HG03521 (cell line): ENCODE data around the gene FOXP4.

Experiments
- ATAC-seq: cut with Tn5 transposase; IDR thresholded peaks from one replicate; pipeline ENCODE4 v1.9.1; 2021; ENCODE audit warnings: mild to moderate bottlenecking, moderate library complexity; ENCODE audit not compliant: unreplicated experiment

FOXP4 gene

DNA sequence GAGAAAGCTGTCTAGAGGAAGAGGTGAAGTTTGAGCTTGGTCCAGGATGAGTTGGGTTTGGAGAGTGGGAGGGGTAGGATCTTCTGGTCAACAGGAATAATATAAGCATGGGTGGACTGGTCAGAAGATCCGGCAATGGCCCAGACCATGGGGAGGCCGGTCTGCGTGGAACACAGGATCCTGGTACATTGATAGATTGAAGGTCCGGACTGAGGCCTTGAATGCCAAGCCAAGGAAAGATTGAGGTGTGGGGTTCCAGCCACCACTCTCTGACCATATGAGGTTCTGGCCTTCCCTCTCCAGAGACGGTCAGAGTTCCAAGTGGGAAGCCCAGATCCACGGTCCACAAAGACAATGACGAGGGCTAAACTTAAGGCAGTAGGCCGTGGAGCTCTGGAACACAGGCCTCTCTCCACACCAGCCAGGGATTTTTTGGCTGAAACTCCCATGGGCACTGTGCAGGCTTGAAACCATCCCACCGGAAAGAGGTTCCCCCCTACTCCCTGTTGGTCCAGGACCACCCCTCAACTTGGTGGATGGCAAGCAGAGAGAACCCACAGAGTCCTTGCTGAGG, 95.3 kb downstream of the FOXP4 start:
- no peak for ATAC-seq

DNA sequence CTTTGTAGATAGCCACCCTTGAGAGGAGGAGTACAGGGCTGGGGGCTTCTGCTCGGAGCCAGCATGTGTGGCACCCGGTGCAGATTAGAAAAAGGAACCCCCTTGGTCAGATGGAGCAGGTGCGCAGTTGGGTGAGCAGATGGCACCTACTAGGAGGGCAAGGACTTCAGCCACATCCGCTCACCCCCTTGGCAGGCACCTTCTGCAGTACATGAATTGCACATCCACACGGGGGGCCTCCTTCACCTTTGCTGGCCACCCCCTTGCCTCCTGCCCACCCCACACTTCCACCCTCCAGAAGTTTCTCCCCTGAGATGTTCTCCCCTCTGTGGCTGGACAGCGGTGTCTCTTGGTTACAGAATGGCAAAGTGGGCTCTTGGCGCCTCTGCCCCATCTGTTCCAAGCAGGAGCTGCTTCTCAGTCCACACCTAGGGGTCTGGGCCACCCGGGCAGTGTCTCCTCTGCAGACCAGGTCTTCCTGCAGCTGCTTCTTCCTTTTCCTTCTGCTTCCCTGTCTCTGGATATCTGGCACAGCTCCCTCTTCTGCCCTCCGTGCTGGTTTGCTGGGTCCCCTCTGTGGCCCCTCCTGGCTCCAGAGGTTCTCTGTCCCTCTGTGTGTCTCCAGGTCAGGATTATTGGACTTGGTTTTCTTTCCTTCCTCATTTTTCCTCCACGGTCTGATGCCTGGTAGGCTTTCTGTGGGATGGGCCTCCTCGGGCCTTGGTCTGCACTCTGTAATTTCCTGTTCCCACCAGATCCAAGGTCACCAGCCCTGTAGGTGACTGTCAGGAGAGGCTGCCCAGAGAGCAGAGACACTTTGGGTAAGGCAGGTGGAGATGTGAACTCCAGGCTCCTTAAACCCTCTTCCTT, 96.1 kb downstream of the FOXP4 start:
- ATAC-seq: no peak

DNA sequence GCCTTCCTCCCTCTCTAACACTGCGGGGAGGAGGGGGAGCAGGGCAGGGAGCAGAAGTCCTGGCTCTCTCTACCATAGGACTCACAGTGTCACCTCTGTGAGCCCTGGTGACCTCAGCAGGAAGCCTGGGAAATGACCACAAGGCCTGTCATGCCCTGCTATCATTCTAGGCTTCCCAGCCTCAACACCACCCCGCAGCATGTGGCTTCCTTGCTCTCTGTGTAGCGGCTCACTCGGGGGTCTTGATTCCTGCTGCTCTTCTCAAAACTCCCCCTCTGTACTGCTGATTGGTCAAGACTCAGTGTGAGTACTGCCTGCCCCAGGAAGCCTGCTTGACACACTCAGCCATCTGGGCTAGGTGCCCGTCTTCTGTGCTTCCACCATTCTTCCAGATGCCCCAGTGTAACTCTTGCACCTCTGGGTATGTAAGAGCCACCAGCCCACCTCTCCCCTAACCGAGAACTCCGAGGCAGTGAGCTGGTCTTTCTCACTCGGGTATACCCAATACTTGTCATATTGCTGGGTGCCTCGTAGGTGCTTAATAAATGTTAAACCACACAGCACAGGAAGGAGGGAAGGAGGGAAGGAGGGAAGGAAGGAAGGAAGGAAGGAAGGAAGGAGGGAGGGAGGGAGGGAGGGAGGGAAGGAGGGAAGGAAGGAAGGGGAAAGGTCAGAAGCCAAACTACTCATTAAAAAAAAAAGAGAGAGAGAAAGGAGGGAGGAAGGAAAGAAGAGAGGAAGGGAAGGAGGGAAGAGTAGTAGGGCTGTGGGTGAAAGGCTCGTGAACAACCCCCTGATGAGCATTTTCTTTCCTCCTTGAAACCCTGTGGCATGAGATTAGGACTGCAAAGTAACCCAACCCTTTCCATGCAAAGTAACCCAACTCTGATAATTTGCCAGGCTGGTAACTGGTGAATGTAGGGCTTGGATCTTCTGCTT, 97.0 kb downstream of the FOXP4 start:
- no peak for ATAC-seq

DNA sequence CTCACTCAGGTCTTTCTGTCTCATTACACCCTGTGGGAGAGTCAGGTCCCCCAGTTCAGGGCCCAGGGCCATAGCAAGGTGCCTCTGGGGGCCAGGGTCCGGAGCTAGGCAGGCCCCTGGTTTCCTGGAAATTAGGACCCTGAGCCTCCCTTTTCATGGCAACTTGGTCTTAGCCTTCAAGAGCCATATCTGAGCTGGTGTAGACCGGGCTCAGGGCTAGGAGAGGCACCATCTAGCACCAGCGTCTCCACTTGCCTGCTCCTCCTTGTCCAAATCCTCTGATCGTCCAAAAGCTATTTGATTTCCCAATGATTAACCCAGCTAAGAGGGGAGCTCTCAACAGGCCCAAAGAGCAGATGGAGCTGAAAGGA, 97.7 kb downstream of the FOXP4 start:
- no peak for ATAC-seq

DNA sequence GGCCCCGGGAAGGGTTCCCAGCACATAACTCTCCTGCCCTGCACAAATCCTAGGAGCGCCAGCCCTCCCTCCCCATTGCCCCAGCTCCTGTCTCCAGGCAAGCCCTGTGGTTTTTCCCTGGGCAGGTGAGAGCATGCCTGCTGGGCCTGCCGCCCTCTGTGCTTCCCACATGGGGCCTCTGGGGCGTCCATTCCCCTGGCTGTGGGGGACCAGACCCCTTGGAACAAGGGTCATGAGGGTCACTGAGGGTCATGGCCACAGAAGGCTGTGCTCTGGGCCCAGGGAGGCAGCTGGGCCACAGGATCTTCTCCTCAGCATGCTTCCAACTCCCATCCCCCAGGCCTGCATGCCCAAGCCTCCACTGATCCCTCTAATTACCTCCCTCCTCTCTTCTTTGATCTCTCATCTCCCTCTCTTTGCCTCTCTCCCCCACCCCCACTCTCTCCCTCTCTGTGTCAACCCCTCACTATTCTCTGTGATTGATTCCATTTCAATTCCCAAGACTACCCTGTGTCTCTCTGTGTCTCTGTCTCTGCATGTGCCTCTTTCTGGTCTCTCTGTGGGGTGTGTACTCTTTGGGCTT, 98.2 kb downstream of the FOXP4 start:
- ATAC-seq: no peak

DNA sequence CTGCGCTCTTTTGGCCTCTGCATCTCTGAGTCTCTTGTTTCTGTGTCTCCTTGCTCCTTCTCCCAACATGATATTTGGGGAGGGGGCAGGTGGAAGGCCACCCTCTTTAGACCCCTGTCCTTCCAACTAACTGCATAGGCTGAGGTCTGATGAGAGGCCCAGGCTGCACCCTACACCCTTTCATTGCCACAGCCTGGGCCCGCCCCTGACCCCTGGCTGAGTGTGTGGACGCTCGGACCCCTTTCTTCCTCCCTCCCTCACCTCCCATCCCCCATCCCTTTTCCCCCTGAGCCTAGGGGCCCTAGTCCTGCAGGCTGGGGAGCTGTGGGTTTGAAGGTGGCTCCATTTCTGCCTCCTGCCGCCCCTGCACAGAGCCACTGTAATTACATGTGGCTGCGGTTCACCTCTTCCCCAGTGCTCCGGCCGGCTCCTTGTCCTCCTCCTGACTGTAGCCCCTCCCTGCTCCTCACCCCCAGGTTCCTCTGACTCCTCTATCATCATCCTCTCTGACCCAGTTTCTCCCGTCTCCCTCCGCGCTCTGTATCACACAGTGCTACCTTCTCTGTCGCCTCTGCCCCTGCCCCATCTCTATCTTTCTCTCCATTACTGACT, 98.9 kb downstream of the FOXP4 start:
- no peak for ATAC-seq

DNA sequence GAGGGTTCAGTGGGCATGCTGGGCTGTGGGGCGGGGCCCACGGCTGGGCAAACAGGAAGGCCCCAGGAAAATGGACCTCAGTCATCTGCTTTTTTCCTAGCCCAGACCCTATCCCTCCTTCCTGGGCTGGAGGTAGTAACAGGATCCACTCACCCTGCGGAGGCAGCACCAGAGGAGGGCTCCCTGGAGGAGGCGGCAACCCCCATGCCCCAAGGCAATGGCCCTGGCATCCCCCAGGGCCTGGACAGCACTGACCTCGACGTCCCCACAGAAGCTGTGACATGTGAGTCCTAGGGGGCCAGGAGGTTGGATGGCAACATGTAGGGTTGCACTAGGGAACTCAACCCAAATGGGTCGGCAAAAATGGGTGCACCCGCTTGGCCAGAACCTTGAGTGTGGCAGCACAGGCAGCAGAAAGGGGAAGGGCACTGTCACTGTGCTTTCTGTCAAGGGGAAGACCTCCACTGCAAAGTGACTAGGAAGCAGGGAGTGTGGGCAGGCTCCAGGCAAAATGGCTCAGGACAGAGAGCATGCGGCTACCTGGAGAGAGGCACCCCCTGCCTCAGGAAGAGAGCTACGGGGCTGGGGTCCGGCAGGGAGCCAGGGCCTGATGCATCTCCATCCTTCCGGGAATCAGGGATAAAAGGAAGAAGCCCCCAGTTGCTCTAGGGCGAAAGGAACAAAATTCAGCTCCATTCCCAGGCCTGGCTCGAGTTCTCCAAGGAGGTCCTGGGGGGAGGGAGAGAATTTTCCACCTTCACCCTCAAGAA, 100.0 kb downstream of the FOXP4 start:
- ATAC-seq: no peak

DNA sequence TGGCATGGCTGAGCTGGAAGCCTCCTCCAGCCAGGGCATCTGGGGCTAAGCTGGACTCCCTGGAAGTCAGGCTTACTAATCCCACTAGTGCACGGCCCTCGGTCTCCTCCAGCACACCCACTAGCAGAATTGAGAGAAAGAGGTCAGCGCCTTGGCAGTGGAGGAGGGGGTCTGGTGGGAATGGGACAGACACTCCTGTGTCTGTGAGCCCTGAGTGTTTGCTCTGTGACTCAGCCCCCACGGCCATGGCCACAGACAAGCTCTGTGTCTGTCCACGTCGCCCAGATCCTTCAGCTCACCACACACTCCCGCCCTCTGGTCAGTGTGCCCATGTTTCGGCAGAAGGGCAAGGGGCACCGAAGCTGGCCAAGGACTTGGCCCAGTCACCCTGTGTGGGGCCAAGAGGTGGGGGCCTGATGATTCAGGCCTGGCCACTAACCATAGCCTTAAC, 100.9 kb downstream of the FOXP4 start:
- no peak for ATAC-seq

DNA sequence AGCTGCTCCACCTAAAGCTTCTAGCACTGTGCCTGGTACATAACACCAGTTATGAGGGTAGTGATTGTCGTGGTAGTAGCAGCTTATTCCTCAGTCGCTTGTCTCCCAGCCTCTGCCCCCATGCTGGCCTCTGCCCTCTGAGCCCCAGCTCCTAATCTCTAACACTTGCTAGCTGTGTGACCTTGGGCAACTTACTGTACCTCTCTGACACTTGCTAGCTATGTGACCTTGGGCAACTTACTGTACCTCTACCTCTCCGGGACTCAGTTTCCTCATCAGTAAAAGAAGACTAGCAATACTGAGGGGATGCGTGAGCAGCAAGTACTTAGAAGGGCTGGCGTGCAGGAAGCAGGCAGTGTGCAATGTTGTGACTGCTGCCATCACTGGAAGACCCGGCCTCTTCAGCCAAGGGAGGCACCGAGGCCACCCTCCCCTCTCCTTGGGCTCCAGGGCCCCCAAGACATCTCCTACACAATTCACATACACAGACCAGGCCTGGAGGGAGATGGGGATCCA, 101.9 kb downstream of the FOXP4 start:
- no peak for ATAC-seq

DNA sequence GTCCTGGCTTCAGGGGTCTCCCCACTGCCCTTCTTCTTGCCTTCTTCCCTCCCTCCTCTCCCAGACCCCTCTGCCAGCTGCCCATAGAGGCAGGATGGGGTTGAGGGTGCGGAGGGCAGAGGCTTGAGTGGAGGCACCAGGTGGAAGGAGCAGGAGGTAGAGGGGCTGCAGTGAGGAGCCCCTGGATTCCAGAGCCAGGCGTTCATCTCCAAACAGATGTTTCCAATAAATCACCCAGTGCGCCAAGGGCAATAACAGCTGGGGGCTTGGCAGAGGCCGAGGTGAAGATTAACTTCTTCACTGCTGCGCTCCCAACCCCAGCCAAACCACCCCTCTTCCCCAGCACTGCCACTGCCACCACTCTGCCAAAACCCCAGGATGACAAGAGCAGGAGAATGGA, 102.7 kb downstream of the FOXP4 start:
- no peak for ATAC-seq

DNA sequence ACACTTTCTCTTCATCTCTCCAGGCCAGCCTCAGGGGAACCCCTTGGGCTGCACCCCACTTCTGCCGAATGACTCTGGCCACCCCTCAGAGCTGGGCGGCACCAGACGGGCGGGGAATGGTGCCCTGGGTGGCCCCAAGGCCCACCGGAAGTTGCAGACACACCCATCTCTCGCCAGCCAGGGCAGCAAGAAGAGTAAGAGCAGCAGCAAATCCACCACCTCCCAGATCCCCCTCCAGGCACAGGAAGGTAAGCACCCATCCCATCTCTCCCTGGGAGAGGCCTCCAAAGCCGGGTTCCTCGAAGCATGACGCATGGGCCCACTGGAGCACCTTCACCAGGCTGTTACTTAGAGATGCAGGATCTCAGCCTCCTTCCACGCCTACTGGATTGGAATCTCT, 103.4 kb downstream of the FOXP4 start:
- ATAC-seq: no peak

DNA sequence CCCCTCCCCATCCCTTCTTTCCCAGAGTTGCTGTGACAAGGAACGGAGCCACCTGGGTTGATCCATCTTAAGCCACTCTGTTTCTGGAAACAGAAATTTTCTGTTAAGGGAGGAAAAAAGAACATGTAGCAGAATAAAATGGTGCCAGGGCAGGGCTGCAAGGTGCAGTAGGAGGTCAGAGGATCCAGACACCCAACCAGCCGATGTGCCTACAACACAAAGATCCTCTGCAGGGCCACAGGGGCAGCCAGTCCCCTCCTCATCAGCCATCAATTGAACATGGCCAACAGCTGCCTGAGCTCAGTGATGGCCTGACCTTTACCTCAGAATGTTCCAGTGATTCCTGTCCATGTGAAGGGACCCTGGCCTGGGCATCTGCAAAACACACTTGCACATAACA, 103.9 kb downstream of the FOXP4 start:
- no peak for ATAC-seq

DNA sequence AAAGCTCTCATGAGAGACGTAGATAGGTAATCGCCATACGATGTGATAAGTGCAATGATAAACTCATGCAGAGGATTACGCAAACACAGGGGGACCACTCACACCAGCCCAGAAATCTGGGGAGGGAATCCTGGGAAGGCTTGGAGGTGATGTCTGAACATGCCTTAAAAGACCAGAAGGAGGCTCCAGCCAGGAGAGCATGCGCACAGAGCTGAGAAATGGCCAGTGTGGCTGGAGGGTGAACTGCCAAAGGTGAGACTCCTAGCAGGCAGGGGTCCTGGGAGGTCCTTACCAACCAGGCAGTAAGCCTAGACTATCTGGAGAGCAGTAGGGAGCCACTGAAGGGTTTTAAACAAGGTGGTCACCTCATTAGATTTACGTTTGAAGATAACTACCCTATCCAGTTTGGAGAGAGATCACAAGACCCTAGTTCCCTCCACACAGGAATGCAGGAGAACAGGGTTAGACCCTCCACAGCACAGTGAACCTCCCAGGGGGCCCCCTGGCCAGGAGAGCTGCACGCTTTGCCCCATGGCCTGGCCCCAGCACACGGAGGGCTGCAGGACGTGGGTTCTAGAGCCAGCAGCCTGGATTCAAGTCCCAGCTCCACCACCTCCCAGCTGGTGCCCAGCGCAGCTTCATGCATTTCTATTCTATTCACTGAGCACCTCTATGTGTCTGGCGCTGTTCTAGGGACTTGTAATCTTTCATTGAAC, 105.2 kb downstream of the FOXP4 start:
- ATAC-seq: no peak
